GM23248 (cell line): ENCODE results near the gene SPRED1. TPM values are rescaled to one million over a fixed set of nuclear protein-coding genes. Genes with fewer than 3 reads are reported as not detected.
A peak's percentile ranks its signal among the peaks of the same experiment; 100 is the strongest.

Source experiments
- DNase-seq: peaks from one replicate; pipeline ENCODE4 v3.0.0-alpha.2; 2015
- H2AFZ ChIP-seq: fragments of 200-600 bp; sonication (generic); 2 replicates; pipeline ENCODE4 v1.6.1; 2016; ENCODE audit warnings: antibody characterized with exemption
- H3F3A ChIP-seq: fragments of 200-600 bp; sonication (generic); 2 replicates; pipeline ENCODE4 v1.6.1; 2016; ENCODE audit warnings: mild to moderate bottlenecking, antibody characterized with exemption, mixed run types; ENCODE audit not compliant: insufficient read depth
- H3K27ac ChIP-seq: fragments of 200-600 bp; sonication (generic); 2 replicates; pipeline ENCODE4 v1.5.1; 2016; ENCODE audit warnings: mild to moderate bottlenecking
- H3K27me3 ChIP-seq: fragments of 200-600 bp; sonication (generic); replicated peaks from 2 replicates; pipeline ENCODE4 v1.6.1; 2016; ENCODE audit warnings: mild to moderate bottlenecking; ENCODE audit not compliant: insufficient read depth
- H3K36me3 ChIP-seq: fragments of 200-600 bp; sonication (generic); 2 replicates; pipeline ENCODE4 v1.6.1; 2016; ENCODE audit warnings: low read depth, mild to moderate bottlenecking
- H3K4me1 ChIP-seq: fragments of 200-600 bp; sonication (generic); 2 replicates; pipeline ENCODE4 v1.6.1; 2016; ENCODE audit warnings: mild to moderate bottlenecking; ENCODE audit not compliant: insufficient read depth
- H3K4me2 ChIP-seq: fragments of 200-600 bp; sonication (generic); one replicate; pipeline ENCODE4 v1.6.1; 2016; ENCODE audit warnings: mild to moderate bottlenecking; ENCODE audit not compliant: unreplicated experiment
- H3K4me3 ChIP-seq: fragments of 200-600 bp; sonication (generic); 2 replicates; pipeline ENCODE4 v1.5.1; 2016; ENCODE audit warnings: mild to moderate bottlenecking
- H3K79me2 ChIP-seq: fragments of 200-600 bp; sonication (generic); 2 replicates; pipeline ENCODE4 v1.6.1; 2016; ENCODE audit warnings: mild to moderate bottlenecking; ENCODE audit not compliant: insufficient read depth
- H3K9ac ChIP-seq: fragments of 200-600 bp; sonication (generic); 2 replicates; pipeline ENCODE4 v1.6.1; 2016; ENCODE audit warnings: mild to moderate bottlenecking
- H3K9me2 ChIP-seq: fragments of 200-600 bp; sonication (generic); 2 replicates; pipeline ENCODE4 v1.6.1; 2016; ENCODE audit warnings: mixed run types, mild to moderate bottlenecking, moderate library complexity; ENCODE audit not compliant: insufficient read depth
- H3K9me3 ChIP-seq: fragments of 200-600 bp; sonication (generic); one replicate; pipeline ENCODE4 v1.6.1; 2017; ENCODE audit warnings: low read depth
- H4K20me1 ChIP-seq: fragments of 200-600 bp; sonication (generic); 2 replicates; pipeline ENCODE4 v1.6.0; 2016; ENCODE audit not compliant: insufficient read depth
- EZH2 ChIP-seq: fragments of 200-600 bp; sonication (generic); IDR thresholded peaks from 2 replicates; pipeline ENCODE4 v1.6.1; 2018; ENCODE audit warnings: antibody characterized with exemption, mild to moderate bottlenecking; ENCODE audit not compliant: insufficient read depth, poor library complexity, severe bottlenecking
- EZH2phosphoT487 ChIP-seq: fragments of 200-600 bp; sonication (generic); IDR thresholded peaks from 2 replicates; pipeline ENCODE4 v1.6.1; 2018; ENCODE audit warnings: antibody characterized with exemption, moderate library complexity, mild to moderate bottlenecking, low read depth; ENCODE audit not compliant: insufficient read depth
- WGBS, 2 experiments: methylation state at CpG; one replicate each; pipeline ENCODE4 v1.1.6; 2015 to 2017; ENCODE audit warnings: low lambda C conversion rate in 2 of 2, low coverage in 1 of 2; ENCODE audit errors: missing lambda C conversion rate in 2 of 2; 5-methylcytosine and 5-hydroxymethylcytosine counted together
- in situ Hi-C: fragments of 300-500 bp; cut with MboI; formaldehyde crosslinking; loops from 2 replicates; pipeline ENCODE4 v1.15.0; 2020
- polyA plus RNA-seq: library from polyadenylated mRNA; unstranded; fragments of >200 nt; fragmentation: Nextera tagmentation; extraction: Ambion mirVana; gene quantifications from 2 replicates; pipeline ENCODE4 v1.2.1, GENCODE V29; 2016
- total RNA-seq: library from RNA; depleted of rRNA; stranded (reverse); fragments of >200 nt; shearing (Covaris generic); gene quantifications from 2 replicates; pipeline ENCODE4 v1.2.3, GENCODE V29; 2014

SPRED1 gene
- total and polyA plus RNA-seq, 2 experiments from 2014 or later, result 11.6 to 34.0 TPM

DNA sequence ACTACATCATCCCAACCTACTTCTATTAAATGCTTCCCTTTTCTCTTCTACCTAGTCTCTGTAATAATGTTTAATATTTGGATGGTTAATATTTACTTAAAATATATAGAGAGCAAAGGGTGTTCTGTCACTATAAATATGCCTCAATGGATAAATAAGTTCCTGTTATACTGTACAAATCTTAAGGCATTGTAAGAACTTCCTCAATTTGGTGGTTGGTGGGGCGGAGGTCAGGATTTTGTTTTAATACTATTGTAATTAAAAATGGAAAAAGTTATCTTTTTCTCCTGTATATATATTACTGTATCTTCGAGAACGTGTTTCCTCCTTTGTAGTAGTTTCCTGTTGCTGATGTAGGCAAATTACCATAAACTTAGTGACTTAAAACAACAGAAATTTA lies 41.5 kb downstream of the SPRED1 start:
- TF ChIP-seq EZH2phosphoT487 (no peak), EZH2 (no peak)
- H3K4me1 ChIP-seq, result peaks cover 11% of the 10 kb centered on the region
- no peak overlapping the region for H3K27ac ChIP-seq
- WGBS, 2 experiments, result 90 to 91% methylated on average over 3 of the region's 3 CpGs
- no peaks in the 10 kb centered on the region for H3K9me3 ChIP-seq
- in situ Hi-C loops, result no loop called here
- H3K36me3 ChIP-seq, result no peaks in the 10 kb centered on the region
- peaks cover 100% of the 10 kb centered on the region for H3K79me2 ChIP-seq
- H3K27me3 ChIP-seq, result no peaks in the 10 kb centered on the region
- H3K4me3 ChIP-seq, result no peak overlapping the region
- no peaks in the 10 kb centered on the region for H3K9me2 ChIP-seq
- DNase-seq, result no peak
- peaks cover 22% of the 10 kb centered on the region; the same call in 1 of the 2 replicates for H4K20me1 ChIP-seq
- no peak overlapping the region for H3K4me2 ChIP-seq
- no peak overlapping the region for H2AFZ ChIP-seq
- H3F3A ChIP-seq, result no peaks in the 10 kb centered on the region
- H3K9ac ChIP-seq, result no peak overlapping the region

DNA sequence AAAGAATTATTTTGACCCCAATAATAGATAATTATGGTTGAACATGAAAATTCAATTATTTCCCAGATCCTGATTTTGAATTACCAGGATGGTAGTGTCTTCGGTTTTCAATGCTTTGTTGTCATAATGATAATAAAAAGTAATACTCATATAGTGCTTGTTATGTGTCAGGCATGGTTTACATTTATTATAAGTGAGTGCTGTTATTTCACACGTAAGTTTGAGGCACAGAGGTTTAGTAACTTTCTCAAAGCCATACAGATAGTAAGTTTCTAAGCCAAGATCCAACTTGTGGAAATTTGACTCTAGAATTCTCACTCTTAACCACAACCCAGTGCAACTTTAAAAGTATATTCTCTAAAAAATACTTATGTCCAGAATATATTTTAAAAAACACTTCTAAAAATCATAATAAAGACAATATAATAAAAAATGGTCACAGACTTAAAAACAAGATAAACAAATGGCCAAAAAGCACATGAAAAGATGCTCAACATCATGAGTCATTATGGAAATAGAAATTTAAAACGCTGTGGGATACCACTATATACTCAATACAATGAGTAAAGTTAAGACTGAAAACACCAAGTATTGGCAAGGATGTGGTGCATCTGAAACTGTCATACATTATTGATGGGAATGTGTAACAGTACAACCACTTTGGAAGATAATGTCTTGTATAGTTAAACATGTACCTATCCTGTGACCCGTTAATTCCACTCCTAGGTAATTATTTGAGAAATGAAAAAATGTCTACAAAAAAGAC lies 45.2 kb downstream of the SPRED1 start:
- H3K4me1 ChIP-seq, result peaks cover 33% of the 10 kb centered on the region
- peaks cover 100% of the 10 kb centered on the region for H3K79me2 ChIP-seq
- no peak overlapping the region for H3K9ac ChIP-seq
- H4K20me1 ChIP-seq, result peaks cover 23% of the 10 kb centered on the region; the same call in 1 of the 2 replicates
- no peaks in the 10 kb centered on the region for H3K9me2 ChIP-seq
- H3F3A ChIP-seq, result peaks cover 19% of the 10 kb centered on the region; the same call in 1 of the 2 replicates
- 72 to 73% methylated on average over 4 of the region's 4 CpGs for WGBS, 2 experiments
- H3K27me3 ChIP-seq, result no peaks in the 10 kb centered on the region
- H3K9me3 ChIP-seq, result no peaks in the 10 kb centered on the region
- in situ Hi-C loops, result no loop called here
- no peak overlapping the region for H3K4me2 ChIP-seq
- H2AFZ ChIP-seq, result no peak overlapping the region
- peaks cover 5% of the 10 kb centered on the region; the same call in 1 of the 2 replicates for H3K36me3 ChIP-seq
- no peak overlapping the region for H3K27ac ChIP-seq
- DNase-seq, result no peak
- no peak overlapping the region for H3K4me3 ChIP-seq
- no peak for TF ChIP-seq EZH2
- TF ChIP-seq EZH2phosphoT487, result no peak

DNA sequence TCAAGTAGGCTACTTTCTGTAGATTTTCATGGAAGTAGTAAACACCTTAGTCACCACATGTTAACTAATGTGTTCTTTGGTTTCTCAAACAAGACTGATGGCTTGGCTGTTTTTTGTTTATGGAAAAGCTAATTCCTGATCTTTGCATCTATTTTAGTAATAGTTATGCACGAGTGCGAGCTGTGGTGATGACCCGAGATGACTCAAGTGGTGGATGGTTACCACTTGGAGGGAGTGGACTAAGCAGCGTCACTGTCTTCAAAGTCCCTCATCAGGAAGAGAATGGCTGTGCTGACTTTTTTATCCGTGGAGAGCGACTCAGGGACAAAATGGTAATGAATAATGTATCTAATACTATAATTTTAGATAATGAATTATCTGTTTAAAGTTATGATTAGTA lies 46.6 kb downstream of the SPRED1 start:
- Histone ChIP-seq H3K9me3 (no peaks in the 10 kb centered on the region), H3F3A (peaks cover 19% of the 10 kb centered on the region; the same call in 1 of the 2 replicates), H2AFZ (no peak overlapping the region), H3K9me2 (no peaks in the 10 kb centered on the region), H3K4me1 (peaks cover 37% of the 10 kb centered on the region), H4K20me1 (peaks cover 17% of the 10 kb centered on the region; the same call in 1 of the 2 replicates), H3K27me3 (no peaks in the 10 kb centered on the region), H3K9ac (no peak overlapping the region), H3K4me3 (no peak overlapping the region), H3K79me2 (peaks cover 100% of the 10 kb centered on the region), H3K4me2 (no peak overlapping the region), H3K36me3 (peaks cover 5% of the 10 kb centered on the region; the same call in 1 of the 2 replicates), H3K27ac (0 out of 2 replicates have a peak overlapping the region, but pooled peaks have one; percentile 40)
- DNase-seq, result peak; percentile 55
- TF ChIP-seq EZH2phosphoT487 (no peak), EZH2 (no peak)
- 74 to 75% methylated on average over 6 of the region's 6 CpGs for WGBS, 2 experiments
- in situ Hi-C loops, result no loop called here

DNA sequence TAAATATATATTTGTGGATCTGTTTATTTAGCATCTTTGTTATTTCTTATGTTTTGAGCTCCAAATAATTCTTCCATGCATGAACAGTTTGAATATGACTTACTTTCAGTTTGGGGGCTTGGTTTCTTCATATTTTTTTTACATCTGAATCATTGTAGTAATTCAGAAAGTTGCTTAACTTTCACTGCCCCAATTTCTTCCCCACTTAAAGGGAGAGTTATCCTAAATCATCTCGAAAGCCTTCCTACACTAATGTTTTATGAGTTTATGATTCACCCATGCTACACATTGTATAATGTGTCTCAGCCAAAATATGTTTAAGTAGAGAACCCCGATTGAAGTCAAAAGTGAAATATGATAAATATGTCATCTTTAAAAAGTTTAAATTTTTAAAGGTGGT lies 47.8 kb downstream of the SPRED1 start:
- in situ Hi-C loops, result no loop called here
- H3K4me2 ChIP-seq, result peak overlapping the region; percentile 20
- no peak for TF ChIP-seq EZH2
- TF ChIP-seq EZH2phosphoT487, result no peak

More for the DNA sequence above, 47.8 kb downstream of the SPRED1 start:
- Histone ChIP-seq H3K9me3 (no peaks in the 10 kb centered on the region), H3K4me1 (peaks cover 43% of the 10 kb centered on the region), H3K9ac (no peak overlapping the region), H2AFZ (no peak overlapping the region), H3K27me3 (no peaks in the 10 kb centered on the region), H3K79me2 (peaks cover 100% of the 10 kb centered on the region), H3K9me2 (no peaks in the 10 kb centered on the region), H3K4me3 (peak overlapping the region; percentile 5; the same call in 1 of the 2 replicates), H3K27ac (peak overlapping the region; percentile 40), H4K20me1 (peaks cover 11% of the 10 kb centered on the region; the same call in 1 of the 2 replicates), H3F3A (peaks cover 19% of the 10 kb centered on the region; the same call in 1 of the 2 replicates), H3K36me3 (peaks cover 7% of the 10 kb centered on the region; the same call in 1 of the 2 replicates)
- DNase-seq, result peak; percentile 37
- WGBS, 2 experiments, result 59 to 69% methylated on average over 2 of the region's 2 CpGs
